Activated naive CD8-positive, alpha-beta T cell treated with anti-CD3 and anti-CD28 coated beads for 36 hours (primary cell): Measurements from ENCODE around the gene TREH. TPM values are rescaled to one million over a fixed set of nuclear protein-coding genes. Genes with fewer than 3 reads are reported as not detected.
A peak's percentile ranks its signal among the peaks of the same experiment; 100 is the strongest.
"Not testable (repeated sequence)": the region's sequence is repeated elsewhere in the genome, so short reads cannot be mapped to it uniquely, and the experiment has no call there.

Source experiments
- DNase-seq: peaks from one replicate; pipeline ENCODE4 v3.0.0; 2021
- H3K27ac Mint-ChIP-seq: one replicate; pipeline ENCODE4 v1.8.0; 2022; ENCODE audit warnings: mild to moderate bottlenecking, moderate library complexity, mixed read lengths
- H3K27me3 Mint-ChIP-seq: one replicate; pipeline ENCODE4 v1.8.0; 2022; ENCODE audit warnings: mild to moderate bottlenecking, mixed read lengths
- H3K36me3 Mint-ChIP-seq: one replicate; pipeline ENCODE4 v1.8.0; 2021; ENCODE audit warnings: mild to moderate bottlenecking, mixed read lengths
- H3K4me1 Mint-ChIP-seq: one replicate; pipeline ENCODE4 v1.8.0; 2021; ENCODE audit warnings: mixed read lengths
- H3K4me3 Mint-ChIP-seq: one replicate; pipeline ENCODE4 v1.8.0; 2022; ENCODE audit warnings: mild to moderate bottlenecking, moderate library complexity, mixed read lengths
- H3K9me3 Mint-ChIP-seq: one replicate; pipeline ENCODE4 v1.8.0; 2022; ENCODE audit warnings: mixed read lengths
- total RNA-seq, 2 experiments: library from RNA; stranded (reverse); gene quantifications; one replicate each; pipeline ENCODE4 v1.2.3, GENCODE V29; 2021

Gene TREH
- total RNA-seq, 2 experiments from 2014 or later, result not detected

GRCh38 chr11:118688851-118689502 lies 9.5 kb upstream of the TREH start:
- no peaks in the 10 kb centered on the region for H3K9me3 Mint-ChIP-seq
- H3K4me3 Mint-ChIP-seq, result no peak overlapping the region
- H3K36me3 Mint-ChIP-seq, result no peaks in the 10 kb centered on the region
- no peak for DNase-seq
- no peak overlapping the region for H3K27ac Mint-ChIP-seq
- peaks cover 39% of the 10 kb centered on the region for H3K4me1 Mint-ChIP-seq
- H3K27me3 Mint-ChIP-seq, result peaks cover 8% of the 10 kb centered on the region

- H3K4me3 Mint-ChIP-seq, H3K27me3 Mint-ChIP-seq, H3K36me3 Mint-ChIP-seq, DNase-seq, H3K9me3 Mint-ChIP-seq: not testable (repeated sequence)
- Mint-ChIP-seq H3K4me1 (peaks cover 34% of the 10 kb centered on the region), H3K27ac (peak overlapping the region; percentile 2)
Measured at GRCh38 chr11:118688339-118688738, 8.9 kb upstream of the TREH start.

- H3K4me1 Mint-ChIP-seq, result peaks cover 30% of the 10 kb centered on the region
- no peaks in the 10 kb centered on the region for H3K36me3 Mint-ChIP-seq
- peak overlapping the region; percentile 2 for H3K27ac Mint-ChIP-seq
- H3K4me3 Mint-ChIP-seq, result no peak overlapping the region
- H3K9me3 Mint-ChIP-seq, result no peaks in the 10 kb centered on the region
- DNase-seq, result no peak
- H3K27me3 Mint-ChIP-seq, result no peaks in the 10 kb centered on the region
Measured at GRCh38 chr11:118687906-118688305, 8.5 kb upstream of the TREH start.

GRCh38 chr11:118684187-118684586 lies 4.7 kb upstream of the TREH start:
- Mint-ChIP-seq H3K4me3 (no peak overlapping the region), H3K27ac (no peak overlapping the region), H3K9me3 (no peaks in the 10 kb centered on the region), H3K4me1 (peaks cover 5% of the 10 kb centered on the region), H3K27me3 (no peaks in the 10 kb centered on the region), H3K36me3 (no peaks in the 10 kb centered on the region)
- DNase-seq, result no peak

GRCh38 chr11:118682939-118683338 lies 3.5 kb upstream of the TREH start:
- DNase-seq, H3K27me3 Mint-ChIP-seq, H3K4me1 Mint-ChIP-seq, H3K9me3 Mint-ChIP-seq, H3K4me3 Mint-ChIP-seq, H3K27ac Mint-ChIP-seq, H3K36me3 Mint-ChIP-seq: not testable (repeated sequence)

- DNase-seq, result no peak
- no peak overlapping the region for H3K4me3 Mint-ChIP-seq
- no peaks in the 10 kb centered on the region for H3K36me3 Mint-ChIP-seq
- H3K27me3 Mint-ChIP-seq, result no peaks in the 10 kb centered on the region
- no peaks in the 10 kb centered on the region for H3K4me1 Mint-ChIP-seq
- H3K27ac Mint-ChIP-seq, result no peak overlapping the region
- no peaks in the 10 kb centered on the region for H3K9me3 Mint-ChIP-seq
Measured at GRCh38 chr11:118682372-118682771, 2.9 kb upstream of the TREH start.

- H3K36me3 Mint-ChIP-seq, H3K4me1 Mint-ChIP-seq, DNase-seq, H3K27me3 Mint-ChIP-seq, H3K27ac Mint-ChIP-seq, H3K9me3 Mint-ChIP-seq, H3K4me3 Mint-ChIP-seq: not testable (repeated sequence)
Measured at GRCh38 chr11:118678908-118679307, 542 bp downstream of the TREH start.

GRCh38 chr11:118677977-118678376 lies 1.5 kb downstream of the TREH start:
- peaks cover 2% of the 10 kb centered on the region for H3K9me3 Mint-ChIP-seq
- no peaks in the 10 kb centered on the region for H3K4me1 Mint-ChIP-seq
- no peak overlapping the region for H3K27ac Mint-ChIP-seq
- no peak for DNase-seq
- no peaks in the 10 kb centered on the region for H3K27me3 Mint-ChIP-seq
- H3K4me3 Mint-ChIP-seq, result no peak overlapping the region
- H3K36me3 Mint-ChIP-seq, result no peaks in the 10 kb centered on the region

- Mint-ChIP-seq H3K27ac (no peak overlapping the region), H3K36me3 (no peaks in the 10 kb centered on the region), H3K4me1 (no peaks in the 10 kb centered on the region), H3K4me3 (no peak overlapping the region), H3K27me3 (no peaks in the 10 kb centered on the region), H3K9me3 (peaks cover 10% of the 10 kb centered on the region)
- DNase-seq, result no peak
Measured at GRCh38 chr11:118674082-118674435, 5.4 kb downstream of the TREH start.

GRCh38 chr11:118673361-118674081 lies 5.9 kb downstream of the TREH start:
- peaks cover 10% of the 10 kb centered on the region for H3K9me3 Mint-ChIP-seq
- no peaks in the 10 kb centered on the region for H3K36me3 Mint-ChIP-seq
- no peak overlapping the region for H3K27ac Mint-ChIP-seq
- no peaks in the 10 kb centered on the region for H3K4me1 Mint-ChIP-seq
- DNase-seq, result no peak
- H3K27me3 Mint-ChIP-seq, result no peaks in the 10 kb centered on the region
- H3K4me3 Mint-ChIP-seq, result no peak overlapping the region

GRCh38 chr11:118672846-118673245 lies 6.6 kb downstream of the TREH start:
- Mint-ChIP-seq H3K4me3 (no peak overlapping the region), H3K36me3 (no peaks in the 10 kb centered on the region), H3K27me3 (no peaks in the 10 kb centered on the region), H3K27ac (no peak overlapping the region), H3K4me1 (no peaks in the 10 kb centered on the region), H3K9me3 (peaks cover 10% of the 10 kb centered on the region)
- DNase-seq, result no peak

- H3K27ac Mint-ChIP-seq, result no peak overlapping the region
- H3K27me3 Mint-ChIP-seq, result no peaks in the 10 kb centered on the region
- peaks cover 3% of the 10 kb centered on the region for H3K4me1 Mint-ChIP-seq
- H3K4me3 Mint-ChIP-seq, result no peak overlapping the region
- DNase-seq, result no peak
- peaks cover 8% of the 10 kb centered on the region for H3K9me3 Mint-ChIP-seq
- no peaks in the 10 kb centered on the region for H3K36me3 Mint-ChIP-seq
Measured at GRCh38 chr11:118671254-118671653, 8.2 kb downstream of the TREH start.

- no peak for DNase-seq
- no peaks in the 10 kb centered on the region for H3K36me3 Mint-ChIP-seq
- H3K27me3 Mint-ChIP-seq, result no peaks in the 10 kb centered on the region
- peaks cover 3% of the 10 kb centered on the region for H3K4me1 Mint-ChIP-seq
- no peak overlapping the region for H3K27ac Mint-ChIP-seq
- H3K4me3 Mint-ChIP-seq, result no peak overlapping the region
- H3K9me3 Mint-ChIP-seq, result peaks cover 8% of the 10 kb centered on the region
Measured at GRCh38 chr11:118670063-118670462, 9.4 kb downstream of the TREH start.

- DNase-seq, result no peak
- H3K4me1 Mint-ChIP-seq, result peaks cover 3% of the 10 kb centered on the region
- no peak overlapping the region for H3K27ac Mint-ChIP-seq
- peaks cover 4% of the 10 kb centered on the region for H3K9me3 Mint-ChIP-seq
- H3K4me3 Mint-ChIP-seq, result no peak overlapping the region
- H3K27me3 Mint-ChIP-seq, result no peaks in the 10 kb centered on the region
- H3K36me3 Mint-ChIP-seq, result no peaks in the 10 kb centered on the region
Measured at GRCh38 chr11:118666371-118666770, 13.1 kb downstream of the TREH start.

- no peak for DNase-seq
- H3K4me3 Mint-ChIP-seq, result no peak overlapping the region
- peaks cover 3% of the 10 kb centered on the region for H3K4me1 Mint-ChIP-seq
- no peaks in the 10 kb centered on the region for H3K9me3 Mint-ChIP-seq
- H3K36me3 Mint-ChIP-seq, result no peaks in the 10 kb centered on the region
- H3K27ac Mint-ChIP-seq, result no peak overlapping the region
- H3K27me3 Mint-ChIP-seq, result no peaks in the 10 kb centered on the region
Measured at GRCh38 chr11:118663902-118664301, 15.5 kb downstream of the TREH start.

- no peaks in the 10 kb centered on the region for H3K27me3 Mint-ChIP-seq
- DNase-seq, result no peak
- H3K9me3 Mint-ChIP-seq, result no peaks in the 10 kb centered on the region
- no peak overlapping the region for H3K27ac Mint-ChIP-seq
- H3K36me3 Mint-ChIP-seq, result no peaks in the 10 kb centered on the region
- no peak overlapping the region for H3K4me3 Mint-ChIP-seq
- peaks cover 3% of the 10 kb centered on the region for H3K4me1 Mint-ChIP-seq
Measured at GRCh38 chr11:118663381-118663780, 16.1 kb downstream of the TREH start.
